ENCODE measurements around the gene EGR1.

DNA sequence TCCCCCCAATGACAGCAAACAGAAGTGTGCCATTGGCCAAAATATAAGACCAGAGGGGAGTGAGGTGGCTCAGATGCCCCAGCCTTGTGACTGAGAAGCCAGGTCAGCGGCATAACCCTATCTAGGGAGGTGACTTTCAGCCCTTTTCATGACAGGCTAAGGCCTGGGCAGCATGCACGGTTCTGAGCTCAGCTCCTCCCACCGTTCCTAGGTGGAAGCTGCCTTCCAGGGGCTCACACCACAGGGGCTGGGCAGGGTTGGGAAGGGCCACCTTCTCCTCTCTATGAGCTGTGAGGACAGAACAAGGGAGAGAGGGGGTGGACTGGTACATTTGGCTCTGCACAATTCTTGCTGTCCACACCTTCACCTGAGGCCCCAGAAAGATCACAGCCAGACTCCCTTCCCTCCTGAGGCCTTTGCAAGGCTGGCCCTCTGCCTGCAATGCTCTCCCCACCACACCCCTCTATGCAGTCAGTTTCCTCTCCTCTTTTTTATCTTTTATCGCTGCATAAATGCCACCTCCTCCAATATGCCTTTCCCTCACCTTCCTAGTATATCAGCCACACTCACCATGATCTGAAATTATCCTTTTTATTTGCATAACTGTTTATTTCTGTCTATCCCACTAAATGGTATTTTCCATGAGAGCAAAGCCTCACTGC lies 5.1 kb upstream of the EGR1 start:
- no peak for TF ChIP-seq CTCF (IDR thresholded peaks at IDR 0.05; ENCODE audit: insufficient read depth, low read length)
- no peak for TF ChIP-seq REST (IDR thresholded peaks at IDR 0.05; ENCODE audit: insufficient replicate concordance, low read depth)
- TF ChIP-seq SPI1 (IDR thresholded peaks at IDR 0.05; ENCODE audit: borderline replicate concordance, low read depth): no peak
- TF ChIP-seq POLR2AphosphoS5 (IDR thresholded peaks at IDR 0.05; ENCODE audit: low read depth): no peak

Data from HL-60 (cell line).